Measurements from ENCODE around the gene CRY2.

The CRY2 gene

GRCh38 chr11:45886816-45887520, 39.7 kb downstream of the CRY2 start:
- H3K27me3 Mint-ChIP-seq (ENCODE audit: low read depth): peaks cover 38% of the 10 kb centered on the region
- no peaks in the 10 kb centered on the region for H3K9me3 Mint-ChIP-seq
- peak overlapping the region; percentile 21 to 61 (median 55) for H3K4me3 Mint-ChIP-seq
- H3K36me3 Mint-ChIP-seq (ENCODE audit: low read depth): peaks cover 5% of the 10 kb centered on the region
- H3K27ac Mint-ChIP-seq: no peak overlapping the region
- no peak for TF ChIP-seq CTCF (IDR thresholded peaks at IDR 0.05; ENCODE audit: unreplicated experiment in 3 of 3)
- peaks cover 4% of the 10 kb centered on the region for H3K4me1 Mint-ChIP-seq

GRCh38 chr11:45887587-45887986, 40.3 kb downstream of the CRY2 start:
- Mint-ChIP-seq H3K27me3 (ENCODE audit: low read depth) (peaks cover 43% of the 10 kb centered on the region), H3K4me1 (peaks cover 4% of the 10 kb centered on the region), H3K27ac (no peak overlapping the region), H3K4me3 (peak overlapping the region in 2 of 3 experiments; percentile 26 to 32), H3K36me3 (ENCODE audit: low read depth) (no peaks in the 10 kb centered on the region), H3K9me3 (no peaks in the 10 kb centered on the region)
- TF ChIP-seq CTCF (IDR thresholded peaks at IDR 0.05; ENCODE audit: unreplicated experiment in 3 of 3): no peak

- peaks cover 36% of the 10 kb centered on the region for H3K27me3 Mint-ChIP-seq (ENCODE audit: low read depth)
- H3K4me3 Mint-ChIP-seq: no peak overlapping the region
- no peaks in the 10 kb centered on the region for H3K9me3 Mint-ChIP-seq
- no peak overlapping the region for H3K27ac Mint-ChIP-seq
- H3K36me3 Mint-ChIP-seq (ENCODE audit: low read depth): no peaks in the 10 kb centered on the region
- no peak for TF ChIP-seq CTCF (IDR thresholded peaks at IDR 0.05; ENCODE audit: unreplicated experiment in 3 of 3)
- H3K4me1 Mint-ChIP-seq: peaks cover 9% of the 10 kb centered on the region
These were observed 42.3 kb downstream of the CRY2 start for GRCh38 chr11:45889555-45889954.

- Mint-ChIP-seq H3K4me1 (peaks cover 13% of the 10 kb centered on the region), H3K9me3 (no peaks in the 10 kb centered on the region), H3K36me3 (ENCODE audit: low read depth) (no peaks in the 10 kb centered on the region), H3K27me3 (ENCODE audit: low read depth) (peaks cover 32% of the 10 kb centered on the region), H3K27ac (no peak overlapping the region), H3K4me3 (no peak overlapping the region)
- no peak for TF ChIP-seq CTCF (IDR thresholded peaks at IDR 0.05; ENCODE audit: unreplicated experiment in 3 of 3)
These were observed 42.7 kb downstream of the CRY2 start for GRCh38 chr11:45889966-45890365.

- H3K4me3 Mint-ChIP-seq: no peak overlapping the region
- no peaks in the 10 kb centered on the region for H3K9me3 Mint-ChIP-seq
- H3K4me1 Mint-ChIP-seq: peaks cover 14% of the 10 kb centered on the region
- peaks cover 28% of the 10 kb centered on the region for H3K27me3 Mint-ChIP-seq (ENCODE audit: low read depth)
- H3K36me3 Mint-ChIP-seq (ENCODE audit: low read depth): no peaks in the 10 kb centered on the region
- no peak for TF ChIP-seq CTCF (IDR thresholded peaks at IDR 0.05; ENCODE audit: unreplicated experiment in 3 of 3)
- H3K27ac Mint-ChIP-seq: no peak overlapping the region
These were observed 43.7 kb downstream of the CRY2 start for GRCh38 chr11:45890886-45891550.

GRCh38 chr11:45892856-45893255, 45.6 kb downstream of the CRY2 start:
- Mint-ChIP-seq H3K36me3 (ENCODE audit: low read depth) (no peaks in the 10 kb centered on the region), H3K27me3 (ENCODE audit: low read depth) (peaks cover 16% of the 10 kb centered on the region), H3K27ac (no peak overlapping the region), H3K4me1 (peaks cover 18% of the 10 kb centered on the region), H3K4me3 (no peak overlapping the region), H3K9me3 (no peaks in the 10 kb centered on the region)
- no peak for TF ChIP-seq CTCF (IDR thresholded peaks at IDR 0.05; ENCODE audit: unreplicated experiment in 3 of 3)

All from nephron (organoid).